ENCODE data around the gene RAB9B. TPM values are rescaled to one million over a fixed set of nuclear protein-coding genes. Genes with fewer than 3 reads are reported as not detected.
A peak's percentile ranks its signal among the peaks of the same experiment; 100 is the strongest.
"Not testable (repeated sequence)": the region's sequence is repeated elsewhere in the genome, so short reads cannot be mapped to it uniquely, and the experiment has no call there.

The RAB9B gene
- 0.96 and 3.3 TPM in 2 replicates for total RNA-seq (2014; rRNA removed; shearing (Covaris generic))

- DNase-seq (ENCODE audit: low spot score), result peak; percentile 10
These were observed at the start of gene RAB9B for GRCh38 chrX:103831803-103832544. Gene RAB9B (minus strand): TSS chrX:103832257. CDS start chrX:103825784, 6,473 bp downstream.

GRCh38 chrX:103879339-103879738, 47.3 kb upstream of the RAB9B start:
- DNase-seq (ENCODE audit: low spot score), result peak; percentile 13

GRCh38 chrX:103878466-103879122, 46.5 kb upstream of the RAB9B start:
- DNase-seq (ENCODE audit: low spot score), result peak; percentile 60

- no peak for DNase-seq (ENCODE audit: low spot score)
These were observed 45.5 kb upstream of the RAB9B start for GRCh38 chrX:103877571-103877970.

- DNase-seq (ENCODE audit: low spot score), result peak; percentile 0
These were observed 33.0 kb upstream of the RAB9B start for GRCh38 chrX:103864886-103865534.

- DNase-seq (ENCODE audit: low spot score), result no peak
These were observed 32.1 kb upstream of the RAB9B start for GRCh38 chrX:103864149-103864548.

GRCh38 chrX:103861200-103861599, 29.1 kb upstream of the RAB9B start:
- no peak for DNase-seq (ENCODE audit: low spot score)

- no peak for DNase-seq (ENCODE audit: low spot score)
These were observed 17.5 kb upstream of the RAB9B start for GRCh38 chrX:103849558-103849957.

GRCh38 chrX:103847174-103847870, 15.3 kb upstream of the RAB9B start:
- DNase-seq (ENCODE audit: low spot score), result no peak

GRCh38 chrX:103846386-103846785, 14.3 kb upstream of the RAB9B start:
- no peak for DNase-seq (ENCODE audit: low spot score)

- peak; percentile 58 for DNase-seq (ENCODE audit: low spot score)
These were observed 13.2 kb upstream of the RAB9B start for GRCh38 chrX:103845165-103845653.

- DNase-seq (ENCODE audit: low spot score), result no peak
These were observed 7.3 kb upstream of the RAB9B start for GRCh38 chrX:103839404-103839803.

GRCh38 chrX:103831342-103831802, 685 bp downstream of the RAB9B start:
- no peak for DNase-seq (ENCODE audit: low spot score)

GRCh38 chrX:103830848-103831247, 1.2 kb downstream of the RAB9B start:
- DNase-seq (ENCODE audit: low spot score), result no peak

- DNase-seq (ENCODE audit: low spot score), result no peak
These were observed 3.5 kb downstream of the RAB9B start for GRCh38 chrX:103828529-103828928.

- DNase-seq (ENCODE audit: low spot score), result no peak
These were observed 6.2 kb downstream of the RAB9B start for GRCh38 chrX:103825881-103826280.

- no peak for DNase-seq (ENCODE audit: low spot score)
These were observed 8.5 kb downstream of the RAB9B start for GRCh38 chrX:103823591-103823990.

GRCh38 chrX:103820802-103821201, 11.3 kb downstream of the RAB9B start:
- DNase-seq (ENCODE audit: low spot score), result not testable (repeated sequence)

- DNase-seq (ENCODE audit: low spot score), result no peak
These were observed 13.0 kb downstream of the RAB9B start for GRCh38 chrX:103818842-103819619.

- DNase-seq (ENCODE audit: low spot score), result peak; percentile 21
These were observed 14.6 kb downstream of the RAB9B start for GRCh38 chrX:103817502-103817901.

GRCh38 chrX:103817101-103817500, 15.0 kb downstream of the RAB9B start:
- DNase-seq (ENCODE audit: low spot score), result not testable (repeated sequence)
